Vagina (tissue), 2 donors: ENCODE results near the gene NFE2L1. TPM values are rescaled to one million over a fixed set of nuclear protein-coding genes. Genes with fewer than 3 reads are reported as not detected.
"Not testable (repeated sequence)": the region's sequence is repeated elsewhere in the genome, so short reads cannot be mapped to it uniquely, and the experiment has no call there.

ENCODE experiments used
- DNase-seq, 2 donors: peaks; one replicate each; pipeline ENCODE4 v3.0.0-alpha.2; 2017; ENCODE audit errors: extremely low spot score in 2 of 2
- H3K27ac ChIP-seq: fragments of 200-600 bp; sonication (generic); one replicate; pipeline ENCODE4 v1.5.1; 2019
- H3K27me3 ChIP-seq: fragments of 200-600 bp; sonication (generic); one replicate; pipeline ENCODE4 v1.5.1; 2019
- H3K36me3 ChIP-seq, 2 donors: fragments of 200-600 bp; sonication (generic); one replicate each; pipeline ENCODE4 v1.5.1; 2017 to 2019
- H3K4me1 ChIP-seq: fragments of 200-600 bp; sonication (generic); one replicate; pipeline ENCODE4 v1.5.1; 2019
- H3K4me3 ChIP-seq, 2 donors: fragments of 200-600 bp; sonication (generic); 1 replicate in 1 of 2; 2 replicates in 1 of 2; pipeline ENCODE4 v1.5.1; 2016 to 2019
- H3K9me3 ChIP-seq: fragments of 200-600 bp; sonication (generic); one replicate; pipeline ENCODE4 v1.5.1; 2019
- CTCF ChIP-seq, 3 experiments: fragments of 450-650 bp in 2 of 3; fragments of 200-600 bp in 1 of 3; sonication (generic) in 1 of 3; IDR thresholded peaks; one replicate each; pipeline ENCODE4 v1.5.1; 2017 to 2019; ENCODE audit warnings: antibody characterized with exemption in 3 of 3, mild to moderate bottlenecking in 2 of 3, moderate library complexity in 2 of 3
- POLR2A ChIP-seq, 2 donors: fragments of 450-650 bp; IDR thresholded peaks; one replicate each; pipeline ENCODE4 v1.6.1; 2017; ENCODE audit warnings: antibody characterized with exemption in 2 of 2, mild to moderate bottlenecking in 2 of 2, moderate library complexity in 2 of 2
- POLR2AphosphoS5 ChIP-seq, 2 donors: sonication (generic); formaldehyde crosslinking; IDR thresholded peaks; one replicate each; pipeline ENCODE4 v1.9.0; 2017; ENCODE audit warnings: antibody characterized with exemption in 2 of 2, mild to moderate bottlenecking in 2 of 2, low read depth in 1 of 2; ENCODE audit not compliant: insufficient read depth in 1 of 2
- intact Hi-C: fragments of 100-400 bp; cut with DNase I; formaldehyde crosslinking; loops from one replicate; pipeline ENCODE4 v1.15.1; 2023
- total RNA-seq: library from RNA; depleted of rRNA; stranded (reverse); fragments of >200 nt; gene quantifications from one replicate; pipeline ENCODE4 v1.2.3, GENCODE V29; 2016

Gene NFE2L1
- total RNA-seq, 1 donor from 2014 or later, result 190 TPM

DNA sequence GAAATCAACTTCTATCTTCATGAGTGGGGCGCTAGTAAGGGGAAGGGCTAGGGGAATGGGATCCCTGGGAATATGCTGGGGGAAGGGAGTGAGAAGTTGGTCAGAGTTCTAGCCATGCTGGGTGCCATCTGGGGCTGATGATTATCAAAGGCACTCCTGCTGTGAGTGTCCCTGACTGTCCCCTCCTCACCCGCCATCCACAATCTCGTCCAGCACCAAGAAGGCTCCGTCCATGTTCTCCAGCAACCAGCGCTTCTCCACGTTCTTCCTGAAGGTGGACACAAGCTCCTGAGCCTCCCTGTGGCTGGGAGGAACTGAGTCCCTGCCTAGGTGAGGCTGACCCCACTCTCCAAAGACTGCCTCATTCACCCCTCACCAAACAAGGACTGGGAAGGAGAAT, 16.2 kb upstream of the NFE2L1 start:
- H3K4me1 ChIP-seq, result peaks cover 9% of the 10 kb centered on the region
- no peak for TF ChIP-seq POLR2AphosphoS5 (IDR thresholded peaks at IDR 0.05; ENCODE audit: insufficient read depth in 1 of 2, low read depth in 1 of 2)
- TF ChIP-seq POLR2A (IDR thresholded peaks at IDR 0.05), result no peak
- no peak for TF ChIP-seq CTCF (IDR thresholded peaks at IDR 0.05)
- no peak for DNase-seq
- intact Hi-C loops, result no loop called here
- no peaks in the 10 kb centered on the region for H3K36me3 ChIP-seq
- no peaks in the 10 kb centered on the region for H3K27me3 ChIP-seq
- no peaks in the 10 kb centered on the region for H3K9me3 ChIP-seq
- no peak overlapping the region for H3K4me3 ChIP-seq
- no peak overlapping the region for H3K27ac ChIP-seq

DNA sequence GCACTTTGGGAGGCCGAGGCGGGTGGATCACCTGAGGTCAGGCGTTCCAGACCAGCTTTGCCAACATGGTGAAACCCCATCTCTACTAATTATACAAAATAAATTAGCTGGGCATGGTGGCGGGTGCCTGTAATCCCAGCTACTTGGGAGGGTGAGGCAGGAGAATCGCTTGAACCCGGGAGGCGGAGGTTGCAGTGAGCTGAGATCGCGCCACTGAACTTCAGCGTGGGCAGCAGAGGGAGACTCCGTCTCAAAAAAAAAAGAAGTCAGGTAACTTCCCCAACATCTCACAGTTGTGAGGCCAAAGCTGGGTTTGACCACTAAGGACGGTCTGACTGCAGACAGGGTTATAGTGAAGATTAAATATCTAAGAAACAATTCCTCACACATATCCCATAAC, 13.4 kb upstream of the NFE2L1 start:
- H3K4me3 ChIP-seq, H3K27me3 ChIP-seq, intact Hi-C loops, H3K27ac ChIP-seq, DNase-seq, H3K36me3 ChIP-seq, H3K9me3 ChIP-seq: not testable (repeated sequence)
- peaks cover 17% of the 10 kb centered on the region for H3K4me1 ChIP-seq

DNA sequence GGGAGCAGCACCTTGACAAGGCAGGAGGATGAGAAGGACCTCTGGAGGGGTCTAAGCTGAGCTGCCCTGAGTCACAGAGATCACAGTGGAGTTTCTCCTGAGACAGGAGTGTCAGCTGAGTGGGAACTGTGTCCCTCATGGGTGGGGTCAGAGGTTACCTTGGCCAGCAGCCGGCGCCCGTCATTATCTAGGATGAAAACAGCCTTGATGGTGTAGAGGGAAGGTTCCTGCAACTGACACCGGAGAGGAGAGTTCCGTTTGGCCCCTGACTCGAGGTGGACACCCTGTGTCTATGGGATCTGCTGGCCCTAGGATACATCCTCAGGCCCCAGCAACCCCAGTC, 11.5 kb upstream of the NFE2L1 start:
- Histone ChIP-seq H3K4me1 (peaks cover 17% of the 10 kb centered on the region), H3K27me3 (no peaks in the 10 kb centered on the region), H3K27ac (peak overlapping the region; percentile 86), H3K36me3 (no peaks in the 10 kb centered on the region), H3K4me3 (peak overlapping the region; percentile 67 to 73), H3K9me3 (no peaks in the 10 kb centered on the region)
- no peak for TF ChIP-seq POLR2A (IDR thresholded peaks at IDR 0.05)
- TF ChIP-seq CTCF (IDR thresholded peaks at IDR 0.05), result no peak
- TF ChIP-seq POLR2AphosphoS5 (IDR thresholded peaks at IDR 0.05; ENCODE audit: insufficient read depth in 1 of 2, low read depth in 1 of 2), result no peak
- intact Hi-C loops, result no loop called here
- DNase-seq, result no peak

DNA sequence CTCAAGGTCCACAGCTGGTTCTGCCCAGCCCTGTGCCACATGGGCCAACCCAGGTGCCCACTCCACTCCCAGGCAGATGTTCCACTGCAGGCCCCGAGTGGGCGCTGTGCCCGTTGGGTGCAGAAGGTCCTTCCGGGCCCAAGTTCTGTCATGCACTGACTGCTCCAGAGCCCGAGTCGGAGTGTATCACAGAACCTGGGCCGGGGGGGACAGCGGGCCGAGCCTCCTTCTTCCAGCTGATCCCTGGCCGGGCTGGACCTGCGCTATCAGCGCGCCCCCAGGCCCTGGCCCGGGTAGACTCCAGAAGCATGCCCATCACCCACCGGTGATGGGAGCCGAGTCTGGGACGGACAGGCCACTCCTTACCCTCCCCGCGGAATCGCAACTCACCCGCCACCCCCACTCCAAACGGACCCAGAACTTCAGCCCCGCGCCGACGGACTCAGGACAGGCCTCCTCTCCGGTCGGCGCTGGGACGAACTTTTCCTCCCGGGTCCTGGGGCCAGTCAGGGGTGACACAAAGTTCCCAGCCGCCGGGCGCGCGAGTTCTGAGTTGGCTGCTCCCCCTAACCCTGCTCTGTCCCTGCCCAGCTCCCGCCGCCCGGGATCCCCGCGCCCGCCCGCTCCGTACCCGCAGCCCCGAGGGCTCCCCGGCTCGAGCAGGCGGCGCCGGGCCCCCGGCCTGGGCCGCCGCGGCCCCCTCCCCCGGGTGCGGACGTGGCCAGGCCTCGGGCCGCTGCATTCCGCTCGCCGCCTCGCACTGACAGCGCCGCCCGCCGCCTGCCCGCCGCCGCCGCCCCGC, 10.9 kb upstream of the NFE2L1 start, which contains the start of gene COPZ2:
Gene COPZ2 (minus strand): TSS at position 762 of the 802 bp plus-strand sequence. CDS start 20 bp downstream, at position 742.
- intact Hi-C loops, result no loop called here
- DNase-seq, result no peak
- H3K4me1 ChIP-seq, result peaks cover 17% of the 10 kb centered on the region

GRCh38 chr17:48037838-48038323, 10.3 kb upstream of the NFE2L1 start:
- H3K27me3 ChIP-seq, result no peaks in the 10 kb centered on the region
- intact Hi-C loops, result no loop called here
- TF ChIP-seq POLR2A (IDR thresholded peaks at IDR 0.05) (no peak), CTCF (IDR thresholded peaks at IDR 0.05) (no peak), POLR2AphosphoS5 (IDR thresholded peaks at IDR 0.05; ENCODE audit: insufficient read depth in 1 of 2, low read depth in 1 of 2) (no peak)

More for the DNA sequence above, 10.9 kb upstream of the NFE2L1 start, which contains the start of gene COPZ2:
- H3K9me3 ChIP-seq, result no peaks in the 10 kb centered on the region
- H3K27me3 ChIP-seq, result no peaks in the 10 kb centered on the region
- TF ChIP-seq POLR2AphosphoS5 (IDR thresholded peaks at IDR 0.05; ENCODE audit: insufficient read depth in 1 of 2, low read depth in 1 of 2) (peak in 1 of 2 donors; percentile 61), CTCF (IDR thresholded peaks at IDR 0.05) (peak in 2 of 3 experiments; percentile 6 to 38), POLR2A (IDR thresholded peaks at IDR 0.05) (no peak)
- H3K4me3 ChIP-seq, result peak within 1 kb of the TSS; percentile 67 to 73
- H3K27ac ChIP-seq, result peak within 1 kb of the TSS; percentile 86
- H3K36me3 ChIP-seq, result no peaks in the 10 kb centered on the region

More at GRCh38 chr17:48037838-48038323, 10.3 kb upstream of the NFE2L1 start:
- Histone ChIP-seq H3K9me3 (no peaks in the 10 kb centered on the region), H3K36me3 (no peaks in the 10 kb centered on the region), H3K27ac (peak overlapping the region; percentile 77), H3K4me1 (peaks cover 17% of the 10 kb centered on the region), H3K4me3 (peak overlapping the region; percentile 67 to 73)
- no peak for DNase-seq
